ENCODE results near the gene CAP2.

- TF ChIP-seq EZH2 (IDR thresholded peaks at IDR 0.05; ENCODE audit: insufficient read depth, poor library complexity, severe bottlenecking) (no peak), EZH2phosphoT487 (IDR thresholded peaks at IDR 0.05; ENCODE audit: insufficient read depth, low read depth) (no peak)
Observed at GRCh38 chr6:17591287-17591686, 197.9 kb downstream of the CAP2 start.

Data from GM23248 (cell line).